Transverse colon (tissue), 4 donors: Measurements from ENCODE around the gene PIGO. TPM values are rescaled to one million over a fixed set of nuclear protein-coding genes. Genes with fewer than 3 reads are reported as not detected.

ENCODE experiments used
- DNase-seq: peaks from one replicate; pipeline ENCODE4 v3.0.0-alpha.2; 2019
- H3K27ac ChIP-seq, 4 donors: fragments of 200-600 bp; sonication (generic); 2 replicates each; pipeline ENCODE4 v1.5.1; 2016 to 2018; ENCODE audit warnings: inconsistent platforms in 4 of 4
- H3K27me3 ChIP-seq: fragments of 200-600 bp; sonication (generic); 2 replicates; pipeline ENCODE4 v1.5.1; 2017; ENCODE audit warnings: inconsistent platforms
- H3K36me3 ChIP-seq, 4 donors: fragments of 200-600 bp; sonication (generic); 2 replicates each; pipeline ENCODE4 v1.5.1; 2017 to 2019; ENCODE audit warnings: inconsistent platforms in 4 of 4
- H3K4me1 ChIP-seq, 4 donors: fragments of 200-600 bp; sonication (generic); 2 replicates each; pipeline ENCODE4 v1.5.1; 2017 to 2020; ENCODE audit warnings: inconsistent platforms in 4 of 4
- H3K4me3 ChIP-seq, 4 donors: fragments of 200-600 bp; sonication (generic); 1 replicate in 1 of 4; 2 replicates in 3 of 4; pipeline versions ENCODE4 v1.5.1 to v1.6.1; 2017 to 2019; ENCODE audit warnings: inconsistent platforms in 4 of 4
- H3K9me3 ChIP-seq, 2 donors: fragments of 200-600 bp; sonication (generic); 2 replicates each; pipeline ENCODE4 v1.5.1; 2017 to 2019; ENCODE audit warnings: inconsistent platforms in 2 of 2
- CTCF ChIP-seq, 5 experiments: fragments of 200-600 bp in 3 of 5; fragments of 450-650 bp in 2 of 5; sonication (generic) in 3 of 5; IDR thresholded peaks; 1 replicate in 2 of 5; 2 replicates in 3 of 5; pipeline ENCODE4 v1.5.1; 2016 to 2017; ENCODE audit warnings: antibody characterized with exemption in 5 of 5, inconsistent platforms in 3 of 5, mild to moderate bottlenecking in 2 of 5, moderate library complexity in 1 of 5
- EP300 ChIP-seq: sonication (generic); formaldehyde crosslinking; IDR thresholded peaks from one replicate; pipeline ENCODE4 v1.6.1; 2017; ENCODE audit warnings: antibody characterized with exemption, low read depth
- POLR2A ChIP-seq: fragments of 450-650 bp; IDR thresholded peaks from one replicate; pipeline ENCODE4 v1.6.1; 2016; ENCODE audit warnings: antibody characterized with exemption, mild to moderate bottlenecking, moderate library complexity
- POLR2AphosphoS5 ChIP-seq, 3 donors: sonication (generic); formaldehyde crosslinking; IDR thresholded peaks; one replicate each; pipeline ENCODE4 v1.6.1; 2016; ENCODE audit warnings: antibody characterized with exemption in 3 of 3
- WGBS, 2 donors: methylation state at CpG; one replicate each; pipeline ENCODE4 v1.1.5; 2018; ENCODE audit warnings: low coverage in 1 of 2; 5-methylcytosine and 5-hydroxymethylcytosine counted together
- in situ Hi-C, 4 donors: fragments of 200-750 bp; cut with MboI; loops; one replicate each; pipeline versions ENCODE4 v1.15.0 to v1.15.1; 2017; ENCODE audit warnings: low sequenced_read_pairs in 3 of 4, low pct_ligation_motif_present in 1 of 4, low pct_unique_long_range_greater_than_20kb in 1 of 4
- intact Hi-C: fragments of 100-400 bp; cut with DNase I; formaldehyde crosslinking; loops from one replicate; pipeline ENCODE4 v1.15.1; 2023; ENCODE audit warnings: low total_unique reads
- total RNA-seq, 4 donors: library from RNA; depleted of rRNA; stranded (reverse); fragments of >200 nt; gene quantifications; one replicate each; pipeline ENCODE4 v1.1.0, GENCODE V29; 2016

PIGO gene
- total RNA-seq, 4 donors from 2014 or later, result 19.1 to 50.1 (median 24.8) TPM

GRCh38 chr9:35074141-35074540 is 22.2 kb downstream of the PIGO start:
- in situ Hi-C loops (no loop called here), intact Hi-C loops (no loop called here)
- DNase-seq, result no peak
- no peaks in the 10 kb centered on the region for H3K9me3 ChIP-seq
- H3K36me3 ChIP-seq, result no peaks in the 10 kb centered on the region
- no peak overlapping the region for H3K27ac ChIP-seq
- H3K4me3 ChIP-seq, result no peak overlapping the region
- no peaks in the 10 kb centered on the region for H3K27me3 ChIP-seq
- H3K4me1 ChIP-seq, result peaks cover 19 to 37% (median 28%) of the 10 kb centered on the region in 4 donors
- WGBS, 2 donors, result 97 to 100% methylated on average over 2 to 6 of the region's 6 CpGs
- TF ChIP-seq EP300, result no peak
- TF ChIP-seq POLR2AphosphoS5 (IDR thresholded peaks at IDR 0.05), result no peak
- no peak for TF ChIP-seq POLR2A
- TF ChIP-seq CTCF (IDR thresholded peaks at IDR 0.05), result no peak

- peak overlapping the region in 1 of 4 donors; percentile 96 for H3K4me3 ChIP-seq
- no peaks in the 10 kb centered on the region for H3K9me3 ChIP-seq
- H3K27ac ChIP-seq, result peak overlapping the region; percentile 100
- intact Hi-C loops (no loop called here), in situ Hi-C loops (no loop called here)
- H3K36me3 ChIP-seq, result no peaks in the 10 kb centered on the region
- H3K27me3 ChIP-seq, result no peaks in the 10 kb centered on the region
- peaks cover 15 to 37% (median 25%) of the 10 kb centered on the region in 4 donors for H3K4me1 ChIP-seq
- no peak for TF ChIP-seq POLR2AphosphoS5 (IDR thresholded peaks at IDR 0.05)
- no peak for TF ChIP-seq POLR2A
- no peak for TF ChIP-seq CTCF (IDR thresholded peaks at IDR 0.05)
- no peak for TF ChIP-seq EP300
- DNase-seq, result no peak
- 89% methylated on average over 2 of the region's 2 CpGs; no CpG with 5 or more reads in 1 of the 2 donors for WGBS, 2 donors
Measured at GRCh38 chr9:35073279-35073612, 23.1 kb downstream of the PIGO start.

DNA sequence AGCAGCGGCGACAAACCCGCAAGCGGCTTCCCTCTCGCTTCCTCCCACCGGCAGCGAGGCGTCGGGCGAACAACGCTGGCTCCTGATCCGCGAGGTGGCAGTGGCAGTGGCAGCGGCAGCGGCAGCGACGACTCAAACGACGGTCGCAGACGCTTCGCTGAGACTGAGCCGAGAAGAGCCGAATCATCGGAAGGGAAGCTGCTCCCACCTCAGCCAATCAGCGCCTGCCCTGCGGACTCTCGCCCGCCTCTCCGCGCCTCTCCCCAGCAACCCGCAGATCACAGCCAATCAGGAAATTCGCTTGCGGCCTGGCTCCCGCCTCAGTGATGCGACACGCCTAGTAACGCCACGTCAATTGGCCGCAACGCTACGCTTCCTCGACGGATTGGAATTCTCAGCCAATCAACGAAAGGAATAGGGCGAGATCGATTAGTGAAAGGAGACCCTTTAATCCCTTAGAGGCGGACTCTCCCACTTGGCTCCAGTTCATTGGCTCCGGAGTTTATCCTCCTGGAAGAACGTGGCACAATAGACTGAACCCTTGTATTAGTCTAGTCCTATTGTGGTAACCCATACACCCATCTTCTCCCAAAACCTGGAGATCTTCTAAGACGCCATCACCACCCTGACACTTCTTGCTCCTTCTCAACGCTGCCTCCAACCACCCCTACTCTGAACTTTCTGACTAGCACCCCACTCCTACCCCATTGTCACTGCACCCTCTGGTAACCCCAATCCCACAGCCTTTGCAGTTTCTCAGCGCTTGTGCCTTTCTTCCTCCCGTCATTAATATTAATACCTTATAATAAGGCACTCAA is 23.7 kb downstream of the PIGO start, which contains the start of gene VCP:
Gene VCP (minus strand): TSS at position 165 of the 818 bp plus-strand sequence. CDS start 272 bp downstream, outside the sequence.
- H3K4me3 ChIP-seq, result peak within 1 kb of the TSS; percentile 83 to 99 (median 94)
- WGBS, 2 donors, result 11% methylated on average over 16 to 25 of the region's 54 CpGs

GRCh38 chr9:35071814-35072460 is 24.5 kb downstream of the PIGO start:
- peak; percentile 85 for DNase-seq
- 0% methylated on average over 10 of the region's 79 CpGs; no CpG with 5 or more reads in 1 of the 2 donors for WGBS, 2 donors
- peaks cover 0 to 12% (median 3%) of the 10 kb centered on the region in 4 donors for H3K36me3 ChIP-seq
- no peaks in the 10 kb centered on the region for H3K9me3 ChIP-seq
- TF ChIP-seq POLR2AphosphoS5 (IDR thresholded peaks at IDR 0.05) (peak in 2 of 3 donors; percentile 34 to 41), EP300 (no peak), CTCF (IDR thresholded peaks at IDR 0.05) (peak in 4 of 5 experiments; percentile 11 to 49 (median 26)), POLR2A (no peak)
- peaks cover 15 to 38% (median 26%) of the 10 kb centered on the region in 4 donors for H3K4me1 ChIP-seq
- no peaks in the 10 kb centered on the region for H3K27me3 ChIP-seq
- peak overlapping the region; percentile 100 for H3K27ac ChIP-seq
- peak overlapping the region; percentile 83 to 99 (median 94) for H3K4me3 ChIP-seq
- in situ Hi-C loops, result no loop called here
- intact Hi-C loops, result no loop called here

More for the DNA sequence above, 23.7 kb downstream of the PIGO start, which contains the start of gene VCP:
- Histone ChIP-seq H3K4me1 (peaks cover 15 to 38% (median 26%) of the 10 kb centered on the region in 4 donors), H3K36me3 (peaks cover 0 to 5% (median 0%) of the 10 kb centered on the region in 4 donors), H3K27me3 (no peaks in the 10 kb centered on the region), H3K27ac (peak within 1 kb of the TSS; percentile 100), H3K9me3 (no peaks in the 10 kb centered on the region)
- in situ Hi-C loops, result no loop called here
- intact Hi-C loops, result no loop called here
- peak; percentile 98 for DNase-seq
- peak; percentile 94 for TF ChIP-seq POLR2A
- TF ChIP-seq POLR2AphosphoS5 (IDR thresholded peaks at IDR 0.05), result peak; percentile 95 to 97 (median 96)
- TF ChIP-seq EP300, result no peak
